ENCODE results near the gene ULBP2.
"Not testable (repeated sequence)": the region's sequence is repeated elsewhere in the genome, so short reads cannot be mapped to it uniquely, and the experiment has no call there.

DNA sequence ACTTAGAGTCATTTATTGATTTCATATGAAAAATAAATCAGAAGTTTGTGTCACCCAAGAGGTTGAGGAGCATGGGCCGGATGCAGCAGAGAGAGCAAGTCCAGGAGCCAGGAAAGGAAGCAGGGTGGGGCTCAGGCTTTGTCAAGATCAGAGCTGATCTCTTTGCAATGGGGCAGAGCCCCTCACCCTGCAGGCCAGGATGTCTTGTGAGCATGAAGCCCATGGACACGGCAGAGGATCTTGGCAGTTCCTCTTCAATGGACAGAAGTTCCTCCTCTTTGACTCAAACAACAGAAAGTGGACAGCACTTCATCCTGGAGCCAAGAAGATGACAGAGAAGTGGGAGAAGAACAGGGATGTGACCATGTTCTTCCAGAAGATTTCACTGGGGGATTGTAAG lies 27.1 kb downstream of the ULBP2 start:
- not testable (repeated sequence) for TF ChIP-seq POLR2A (IDR thresholded peaks at IDR 0.05)
- TF ChIP-seq, protein P1, sequence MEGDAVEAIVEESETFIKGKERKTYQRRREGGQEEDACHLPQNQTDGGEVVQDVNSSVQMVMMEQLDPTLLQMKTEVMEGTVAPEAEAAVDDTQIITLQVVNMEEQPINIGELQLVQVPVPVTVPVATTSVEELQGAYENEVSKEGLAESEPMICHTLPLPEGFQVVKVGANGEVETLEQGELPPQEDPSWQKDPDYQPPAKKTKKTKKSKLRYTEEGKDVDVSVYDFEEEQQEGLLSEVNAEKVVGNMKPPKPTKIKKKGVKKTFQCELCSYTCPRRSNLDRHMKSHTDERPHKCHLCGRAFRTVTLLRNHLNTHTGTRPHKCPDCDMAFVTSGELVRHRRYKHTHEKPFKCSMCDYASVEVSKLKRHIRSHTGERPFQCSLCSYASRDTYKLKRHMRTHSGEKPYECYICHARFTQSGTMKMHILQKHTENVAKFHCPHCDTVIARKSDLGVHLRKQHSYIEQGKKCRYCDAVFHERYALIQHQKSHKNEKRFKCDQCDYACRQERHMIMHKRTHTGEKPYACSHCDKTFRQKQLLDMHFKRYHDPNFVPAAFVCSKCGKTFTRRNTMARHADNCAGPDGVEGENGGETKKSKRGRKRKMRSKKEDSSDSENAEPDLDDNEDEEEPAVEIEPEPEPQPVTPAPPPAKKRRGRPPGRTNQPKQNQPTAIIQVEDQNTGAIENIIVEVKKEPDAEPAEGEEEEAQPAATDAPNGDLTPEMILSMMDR (IDR thresholded peaks at IDR 0.05): not testable (repeated sequence)
